Activated T-helper 17 cell treated with anti-CD3 and anti-CD28 coated beads, Interleukin-2, amount 50 U/mL, for 72 hours (primary cell): ENCODE measurements around the gene TBR1. TPM values are rescaled to one million over a fixed set of nuclear protein-coding genes. Genes with fewer than 3 reads are reported as not detected.

ENCODE experiments used
- ATAC-seq: fragments of 150-1000 bp; cut with Tn5 transposase; replicated peaks from 2 replicates; pipeline ENCODE4 v1.10.0; 2021; ENCODE audit warnings: mild to moderate bottlenecking, moderate library complexity
- H3K27ac Mint-ChIP-seq: one replicate; pipeline ENCODE4 v1.8.0; 2022; ENCODE audit warnings: mixed read lengths
- H3K27me3 Mint-ChIP-seq: one replicate; pipeline ENCODE4 v1.8.0; 2022; ENCODE audit warnings: mixed read lengths
- H3K36me3 Mint-ChIP-seq: one replicate; pipeline ENCODE4 v1.8.0; 2022; ENCODE audit warnings: low read depth, mild to moderate bottlenecking, mixed read lengths
- H3K4me1 Mint-ChIP-seq: one replicate; pipeline ENCODE4 v1.8.0; 2022; ENCODE audit warnings: mixed read lengths
- H3K4me3 Mint-ChIP-seq: one replicate; pipeline ENCODE4 v1.8.0; 2022; ENCODE audit warnings: mild to moderate bottlenecking, mixed read lengths
- H3K9me3 Mint-ChIP-seq: one replicate; pipeline ENCODE4 v1.8.0; 2022; ENCODE audit warnings: mixed read lengths
- total RNA-seq, 2 donors: library from RNA; stranded (reverse); gene quantifications; one replicate each; pipeline ENCODE4 v1.2.3, GENCODE V29; 2022

The TBR1 gene
- total RNA-seq, 2 donors from 2014 or later = 0.05 to 0.06 TPM

GRCh38 chr2:161400076-161400475 lies 16.0 kb upstream of the TBR1 start:
- Mint-ChIP-seq H3K27ac (no peak overlapping the region), H3K4me1 (no peaks in the 10 kb centered on the region), H3K27me3 (no peaks in the 10 kb centered on the region), H3K36me3 (peaks cover 43% of the 10 kb centered on the region), H3K4me3 (no peak overlapping the region), H3K9me3 (no peaks in the 10 kb centered on the region)
- no peak for ATAC-seq

- ATAC-seq = no peak
- Mint-ChIP-seq H3K36me3 (peaks cover 21% of the 10 kb centered on the region), H3K4me3 (no peak overlapping the region), H3K9me3 (no peaks in the 10 kb centered on the region), H3K27me3 (no peaks in the 10 kb centered on the region), H3K4me1 (no peaks in the 10 kb centered on the region), H3K27ac (no peak overlapping the region)
Observed at GRCh38 chr2:161402297-161402696, 13.8 kb upstream of the TBR1 start.

DNA sequence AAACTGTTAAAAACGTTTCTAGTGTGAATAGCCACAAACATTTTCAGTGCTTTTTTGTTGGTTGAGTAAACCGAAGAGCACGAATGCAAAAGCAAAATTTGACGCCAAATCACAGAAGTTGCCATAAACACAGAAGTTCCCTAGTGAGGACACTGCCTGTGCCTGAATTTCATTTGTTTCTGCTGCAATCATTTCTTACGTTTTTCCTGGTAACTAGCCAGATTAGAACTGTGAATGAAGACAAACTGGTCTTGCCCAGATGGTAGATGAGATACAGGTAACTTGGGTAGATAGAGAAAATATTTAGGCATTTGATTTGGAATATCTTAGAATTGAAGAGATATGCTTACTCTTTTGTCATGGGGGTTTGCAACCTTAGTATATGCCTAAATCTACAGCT lies 9.8 kb upstream of the TBR1 start:
- H3K9me3 Mint-ChIP-seq = no peaks in the 10 kb centered on the region
- H3K4me1 Mint-ChIP-seq = no peaks in the 10 kb centered on the region
- no peak for ATAC-seq

GRCh38 chr2:161407597-161407996 lies 8.5 kb upstream of the TBR1 start:
- no peak overlapping the region for H3K27ac Mint-ChIP-seq
- no peak overlapping the region for H3K4me3 Mint-ChIP-seq
- no peak for ATAC-seq
- no peaks in the 10 kb centered on the region for H3K9me3 Mint-ChIP-seq
- H3K27me3 Mint-ChIP-seq = no peaks in the 10 kb centered on the region
- H3K4me1 Mint-ChIP-seq = no peaks in the 10 kb centered on the region
- peaks cover 43% of the 10 kb centered on the region for H3K36me3 Mint-ChIP-seq

More for the DNA sequence above, 9.8 kb upstream of the TBR1 start:
- Mint-ChIP-seq H3K4me3 (no peak overlapping the region), H3K27me3 (no peaks in the 10 kb centered on the region), H3K36me3 (peaks cover 31% of the 10 kb centered on the region), H3K27ac (no peak overlapping the region)

DNA sequence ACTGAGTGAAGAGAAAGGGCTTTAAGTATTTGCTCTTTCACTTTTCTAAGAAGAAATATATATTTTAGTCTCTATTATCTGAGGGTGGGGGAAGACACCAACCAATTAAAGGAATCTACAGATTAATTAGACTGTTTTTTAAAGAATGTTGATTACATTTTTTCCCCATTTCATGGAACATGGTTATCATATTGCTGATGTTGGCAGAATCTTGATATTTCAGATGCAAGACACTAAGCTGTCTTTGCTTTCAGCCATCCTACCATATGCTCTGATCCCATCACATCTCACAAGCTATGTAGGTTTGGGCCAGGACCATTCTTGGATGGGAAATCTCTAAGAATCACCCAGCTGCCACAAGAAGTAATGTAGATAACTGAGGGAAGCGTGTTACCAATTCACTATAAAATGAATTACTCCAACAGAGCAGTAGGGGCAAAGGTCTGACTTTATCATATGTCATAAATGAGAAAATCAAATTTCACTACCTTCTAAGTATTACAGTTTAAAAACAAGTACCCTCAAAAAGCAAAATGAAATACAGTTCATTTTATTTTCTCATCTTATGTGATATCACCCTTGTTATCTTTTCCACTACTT lies 6.7 kb upstream of the TBR1 start:
- ATAC-seq = no peak
- peaks cover 5% of the 10 kb centered on the region for H3K27me3 Mint-ChIP-seq

GRCh38 chr2:161412346-161412745 lies 3.8 kb upstream of the TBR1 start:
- H3K9me3 Mint-ChIP-seq = no peaks in the 10 kb centered on the region
- peaks cover 28% of the 10 kb centered on the region for H3K27me3 Mint-ChIP-seq
- ATAC-seq = no peak
- H3K4me3 Mint-ChIP-seq = no peak overlapping the region
- peaks cover 52% of the 10 kb centered on the region for H3K36me3 Mint-ChIP-seq
- H3K4me1 Mint-ChIP-seq = peaks cover 23% of the 10 kb centered on the region
- H3K27ac Mint-ChIP-seq = no peak overlapping the region

More for the DNA sequence above, 6.7 kb upstream of the TBR1 start:
- no peak overlapping the region for H3K4me3 Mint-ChIP-seq
- peaks cover 4% of the 10 kb centered on the region for H3K4me1 Mint-ChIP-seq
- peaks cover 48% of the 10 kb centered on the region for H3K36me3 Mint-ChIP-seq
- no peaks in the 10 kb centered on the region for H3K9me3 Mint-ChIP-seq
- H3K27ac Mint-ChIP-seq = no peak overlapping the region

- Mint-ChIP-seq H3K4me1 (peaks cover 28% of the 10 kb centered on the region), H3K27ac (no peak overlapping the region), H3K4me3 (peak overlapping the region; percentile 70), H3K9me3 (no peaks in the 10 kb centered on the region), H3K27me3 (peaks cover 48% of the 10 kb centered on the region), H3K36me3 (peaks cover 33% of the 10 kb centered on the region)
- ATAC-seq = peak; percentile 61
Observed at GRCh38 chr2:161414042-161415033, 1.8 kb upstream of the TBR1 start.

DNA sequence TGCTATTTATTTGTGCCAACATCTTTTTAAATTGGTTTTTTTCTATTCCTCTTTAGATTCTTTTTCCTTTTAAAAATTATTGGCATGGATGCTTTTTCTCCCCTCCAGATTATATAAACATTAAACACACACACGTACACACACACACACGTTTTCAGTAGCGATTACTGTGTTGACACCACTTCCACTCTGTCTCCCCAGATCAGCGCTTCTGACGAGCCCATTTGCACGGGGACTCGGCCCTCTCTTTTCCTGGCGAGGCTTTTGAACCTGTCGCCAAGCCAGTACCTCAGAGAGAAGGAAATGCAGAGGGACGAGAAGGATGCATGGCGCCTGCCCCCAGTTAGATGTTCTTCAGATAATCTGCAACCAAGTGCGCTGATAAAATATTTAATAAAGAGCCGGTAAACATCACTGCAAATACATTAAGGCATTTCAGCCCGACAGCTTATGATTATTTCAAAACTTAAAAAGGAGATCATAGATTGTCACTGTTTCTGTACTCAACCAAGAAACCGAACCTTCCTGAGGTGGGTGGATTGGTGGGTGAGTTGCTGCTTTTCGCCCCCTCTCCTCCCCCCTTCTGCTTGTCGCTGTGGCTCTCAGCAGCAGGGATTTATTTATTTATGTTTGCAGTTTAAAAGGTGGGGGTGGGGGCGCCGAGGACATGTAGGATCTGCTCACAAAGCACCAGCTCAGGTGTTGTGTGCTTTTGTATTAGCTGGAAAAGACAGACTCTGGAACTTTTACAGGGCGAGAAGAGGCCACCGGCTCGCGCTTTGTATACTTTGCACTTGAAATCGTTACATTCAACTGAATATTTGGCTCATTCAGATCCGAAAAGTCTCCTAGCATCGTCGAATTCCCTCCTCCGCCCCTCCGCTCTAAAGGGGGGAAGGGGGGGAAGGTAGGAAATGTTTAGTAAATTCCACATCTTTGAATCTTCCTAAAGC lies 787 bp upstream of the TBR1 start:
- peaks cover 28% of the 10 kb centered on the region for H3K4me1 Mint-ChIP-seq
- peak overlapping the region; percentile 70 for H3K4me3 Mint-ChIP-seq
- H3K27me3 Mint-ChIP-seq = peaks cover 55% of the 10 kb centered on the region
- H3K9me3 Mint-ChIP-seq = no peaks in the 10 kb centered on the region
- H3K36me3 Mint-ChIP-seq = peaks cover 25% of the 10 kb centered on the region
- peak; percentile 44 for ATAC-seq
- H3K27ac Mint-ChIP-seq = no peak overlapping the region

- peak overlapping the region; percentile 70 for H3K4me3 Mint-ChIP-seq
- no peak overlapping the region for H3K27ac Mint-ChIP-seq
- H3K4me1 Mint-ChIP-seq = peaks cover 28% of the 10 kb centered on the region
Observed at GRCh38 chr2:161416708-161417437, 776 bp downstream of the TBR1 start.

DNA sequence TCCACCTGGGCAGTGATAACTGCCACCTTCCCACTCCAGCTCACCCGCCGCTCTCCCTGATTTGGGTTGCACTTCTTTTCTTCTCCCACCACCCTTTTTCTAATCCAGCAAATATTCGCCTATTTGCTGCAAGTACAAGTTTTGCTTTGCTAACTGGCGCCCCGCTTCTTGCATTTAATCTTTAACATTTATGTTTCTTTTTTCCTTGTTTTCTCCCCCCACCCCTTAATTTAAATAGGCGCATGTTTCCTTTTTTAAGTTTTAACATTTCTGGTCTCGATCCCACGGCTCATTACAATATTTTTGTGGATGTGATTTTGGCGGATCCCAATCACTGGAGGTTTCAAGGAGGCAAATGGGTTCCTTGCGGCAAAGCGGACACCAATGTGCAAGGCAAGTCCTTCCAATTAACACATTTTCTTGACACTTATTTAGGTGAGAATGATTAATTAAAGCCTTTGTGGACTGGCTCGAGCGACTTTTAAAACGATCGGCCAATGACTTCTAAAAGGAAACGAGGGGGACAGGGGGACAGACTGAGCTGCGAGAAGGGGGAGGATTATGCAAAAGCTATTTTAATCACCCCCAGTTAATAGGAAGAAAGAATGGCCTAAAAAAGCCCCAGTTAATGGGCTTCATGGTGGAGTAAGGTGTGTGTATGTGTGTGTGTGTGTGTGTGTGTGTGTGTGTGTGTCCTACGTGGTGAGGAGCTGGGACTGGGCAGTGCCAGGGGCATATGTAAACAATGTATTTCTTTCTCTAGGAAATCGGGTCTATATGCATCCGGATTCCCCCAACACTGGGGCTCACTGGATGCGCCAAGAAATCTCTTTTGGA lies 1.6 kb downstream of the TBR1 start:
- H3K9me3 Mint-ChIP-seq = no peaks in the 10 kb centered on the region
- H3K36me3 Mint-ChIP-seq = peaks cover 10% of the 10 kb centered on the region
- no peak for ATAC-seq
- peaks cover 28% of the 10 kb centered on the region for H3K4me1 Mint-ChIP-seq
- peak overlapping the region; percentile 70 for H3K4me3 Mint-ChIP-seq
- H3K27ac Mint-ChIP-seq = no peak overlapping the region
- H3K27me3 Mint-ChIP-seq = peaks cover 79% of the 10 kb centered on the region

More at GRCh38 chr2:161416708-161417437, 776 bp downstream of the TBR1 start:
- ATAC-seq = no peak
- Mint-ChIP-seq H3K36me3 (peaks cover 16% of the 10 kb centered on the region), H3K9me3 (no peaks in the 10 kb centered on the region), H3K27me3 (peaks cover 71% of the 10 kb centered on the region)

DNA sequence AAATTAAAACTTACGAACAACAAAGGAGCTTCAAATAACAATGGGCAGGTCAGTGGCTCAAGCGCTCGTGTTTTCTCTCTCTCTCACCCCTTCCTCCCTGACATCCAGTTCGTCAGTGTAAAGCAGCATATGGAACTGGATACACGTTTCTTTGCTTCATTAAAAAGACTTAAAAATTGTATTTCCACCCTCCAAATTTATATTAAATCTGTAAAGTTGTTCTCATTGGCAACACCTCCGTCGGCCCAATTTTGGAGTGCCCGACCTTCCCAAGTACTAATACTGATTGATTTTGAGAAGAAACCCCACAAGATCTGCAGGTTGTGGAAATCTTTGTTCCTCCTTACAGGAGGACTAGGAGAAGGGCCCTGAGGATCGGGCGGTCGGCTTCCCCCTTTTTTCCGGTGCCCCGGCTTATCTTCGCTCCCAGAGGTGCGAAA lies 2.2 kb downstream of the TBR1 start:
- Mint-ChIP-seq H3K4me1 (peaks cover 28% of the 10 kb centered on the region), H3K9me3 (no peaks in the 10 kb centered on the region), H3K27ac (no peak overlapping the region), H3K36me3 (peaks cover 10% of the 10 kb centered on the region), H3K27me3 (peaks cover 85% of the 10 kb centered on the region), H3K4me3 (peak overlapping the region; percentile 14)
- ATAC-seq = no peak

DNA sequence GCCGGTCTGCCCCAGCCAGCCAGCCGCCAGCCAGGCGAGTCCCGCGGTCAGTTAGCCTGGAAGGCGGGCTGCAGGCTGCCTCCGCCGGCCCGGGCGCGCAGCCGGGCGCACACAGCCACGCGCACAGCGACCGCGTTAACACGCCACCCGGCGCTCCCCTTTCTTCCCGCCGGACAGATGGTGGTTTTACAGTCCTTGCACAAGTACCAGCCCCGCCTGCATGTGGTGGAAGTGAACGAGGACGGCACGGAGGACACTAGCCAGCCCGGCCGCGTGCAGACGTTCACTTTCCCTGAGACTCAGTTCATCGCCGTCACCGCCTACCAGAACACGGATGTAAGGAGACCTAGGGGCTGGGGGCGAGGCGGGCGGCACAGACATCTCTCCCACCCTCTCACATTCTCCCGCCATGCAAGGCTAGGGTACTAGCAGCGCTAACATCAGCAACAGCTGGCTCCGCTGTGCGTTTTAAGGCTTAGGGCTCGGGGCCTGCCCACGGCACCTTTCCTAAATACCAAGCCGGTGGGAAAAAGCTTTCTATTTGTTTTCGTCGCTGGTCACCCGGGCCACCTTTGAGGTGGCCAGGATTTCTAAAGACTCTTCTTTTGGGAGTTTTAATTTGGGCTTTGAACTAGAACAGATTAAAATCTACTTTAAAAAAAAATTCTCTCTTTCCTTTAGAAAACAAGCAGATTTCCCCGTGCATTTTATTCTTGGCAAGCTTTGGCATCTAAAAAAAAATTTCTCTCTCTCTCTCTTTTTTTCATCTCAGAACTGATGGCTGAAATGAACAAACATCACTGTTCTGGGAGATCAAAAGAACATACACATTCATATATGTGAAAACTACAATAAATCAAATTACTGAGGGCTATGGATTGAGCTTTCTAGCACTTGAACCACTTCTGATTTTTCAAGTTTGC lies 2.9 kb downstream of the TBR1 start:
- peaks cover 81% of the 10 kb centered on the region for H3K27me3 Mint-ChIP-seq
- H3K4me1 Mint-ChIP-seq = peaks cover 25% of the 10 kb centered on the region
- peaks cover 5% of the 10 kb centered on the region for H3K36me3 Mint-ChIP-seq
- no peak for ATAC-seq
- H3K4me3 Mint-ChIP-seq = peak overlapping the region; percentile 14
- no peaks in the 10 kb centered on the region for H3K9me3 Mint-ChIP-seq
- H3K27ac Mint-ChIP-seq = no peak overlapping the region
